ENCODE results near the gene WDR72. TPM values are rescaled to one million over a fixed set of nuclear protein-coding genes. Genes with fewer than 3 reads are reported as not detected.

The WDR72 gene
- total and polyA plus RNA-seq, 4 donors = 6.1 to 55.4 (median 17.0) TPM

DNA sequence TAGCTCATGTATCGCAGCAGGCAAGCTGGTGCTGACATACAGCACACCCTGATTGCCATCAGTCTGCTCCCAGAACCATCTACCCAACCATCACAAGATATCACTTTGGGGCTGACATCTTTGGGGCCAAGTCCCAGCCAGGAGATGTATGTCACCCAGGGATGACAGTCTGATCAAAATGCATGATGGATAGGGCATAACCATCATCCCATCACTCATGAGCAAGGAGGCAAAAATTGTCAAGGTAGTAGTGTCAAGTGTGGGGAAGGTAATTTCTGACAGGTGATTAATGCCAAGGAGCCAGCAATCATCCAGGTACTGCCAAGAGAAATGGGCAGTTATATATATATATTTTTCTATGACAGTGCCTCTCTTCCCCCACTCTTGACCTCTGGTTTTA is 277.4 kb downstream of the WDR72 start:
- no peaks in the 10 kb centered on the region for H3K4me1 ChIP-seq (ENCODE audit: control insufficient read depth in 4 of 4, insufficient read depth in 4 of 4, low read length in 3 of 4)
- TF ChIP-seq RAD21 (IDR thresholded peaks at IDR 0.05) (no peak), GABPA (IDR thresholded peaks at IDR 0.05 in 1 of 2, conservative IDR thresholded peaks at IDR 0.05 in 1 of 2) (no peak), TAF1 (conservative IDR thresholded peaks at IDR 0.05) (no peak), EGR1 (IDR thresholded peaks at IDR 0.05; ENCODE audit: low read depth in 2 of 2) (no peak), NR2F2 (IDR thresholded peaks at IDR 0.05) (no peak), HNF4A (conservative IDR thresholded peaks at IDR 0.05) (no peak)
- TF ChIP-seq, protein P1, sequence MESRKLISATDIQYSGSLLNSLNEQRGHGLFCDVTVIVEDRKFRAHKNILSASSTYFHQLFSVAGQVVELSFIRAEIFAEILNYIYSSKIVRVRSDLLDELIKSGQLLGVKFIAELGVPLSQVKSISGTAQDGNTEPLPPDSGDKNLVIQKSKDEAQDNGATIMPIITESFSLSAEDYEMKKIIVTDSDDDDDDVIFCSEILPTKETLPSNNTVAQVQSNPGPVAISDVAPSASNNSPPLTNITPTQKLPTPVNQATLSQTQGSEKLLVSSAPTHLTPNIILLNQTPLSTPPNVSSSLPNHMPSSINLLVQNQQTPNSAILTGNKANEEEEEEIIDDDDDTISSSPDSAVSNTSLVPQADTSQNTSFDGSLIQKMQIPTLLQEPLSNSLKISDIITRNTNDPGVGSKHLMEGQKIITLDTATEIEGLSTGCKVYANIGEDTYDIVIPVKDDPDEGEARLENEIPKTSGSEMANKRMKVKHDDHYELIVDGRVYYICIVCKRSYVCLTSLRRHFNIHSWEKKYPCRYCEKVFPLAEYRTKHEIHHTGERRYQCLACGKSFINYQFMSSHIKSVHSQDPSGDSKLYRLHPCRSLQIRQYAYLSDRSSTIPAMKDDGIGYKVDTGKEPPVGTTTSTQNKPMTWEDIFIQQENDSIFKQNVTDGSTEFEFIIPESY (IDR thresholded peaks at IDR 0.05) = no peak
- TF ChIP-seq, protein P2, sequence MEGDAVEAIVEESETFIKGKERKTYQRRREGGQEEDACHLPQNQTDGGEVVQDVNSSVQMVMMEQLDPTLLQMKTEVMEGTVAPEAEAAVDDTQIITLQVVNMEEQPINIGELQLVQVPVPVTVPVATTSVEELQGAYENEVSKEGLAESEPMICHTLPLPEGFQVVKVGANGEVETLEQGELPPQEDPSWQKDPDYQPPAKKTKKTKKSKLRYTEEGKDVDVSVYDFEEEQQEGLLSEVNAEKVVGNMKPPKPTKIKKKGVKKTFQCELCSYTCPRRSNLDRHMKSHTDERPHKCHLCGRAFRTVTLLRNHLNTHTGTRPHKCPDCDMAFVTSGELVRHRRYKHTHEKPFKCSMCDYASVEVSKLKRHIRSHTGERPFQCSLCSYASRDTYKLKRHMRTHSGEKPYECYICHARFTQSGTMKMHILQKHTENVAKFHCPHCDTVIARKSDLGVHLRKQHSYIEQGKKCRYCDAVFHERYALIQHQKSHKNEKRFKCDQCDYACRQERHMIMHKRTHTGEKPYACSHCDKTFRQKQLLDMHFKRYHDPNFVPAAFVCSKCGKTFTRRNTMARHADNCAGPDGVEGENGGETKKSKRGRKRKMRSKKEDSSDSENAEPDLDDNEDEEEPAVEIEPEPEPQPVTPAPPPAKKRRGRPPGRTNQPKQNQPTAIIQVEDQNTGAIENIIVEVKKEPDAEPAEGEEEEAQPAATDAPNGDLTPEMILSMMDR (IDR thresholded peaks at IDR 0.05; ENCODE audit: low read depth, low read length, missing input control) = no peak
- TF ChIP-seq, protein P3, sequence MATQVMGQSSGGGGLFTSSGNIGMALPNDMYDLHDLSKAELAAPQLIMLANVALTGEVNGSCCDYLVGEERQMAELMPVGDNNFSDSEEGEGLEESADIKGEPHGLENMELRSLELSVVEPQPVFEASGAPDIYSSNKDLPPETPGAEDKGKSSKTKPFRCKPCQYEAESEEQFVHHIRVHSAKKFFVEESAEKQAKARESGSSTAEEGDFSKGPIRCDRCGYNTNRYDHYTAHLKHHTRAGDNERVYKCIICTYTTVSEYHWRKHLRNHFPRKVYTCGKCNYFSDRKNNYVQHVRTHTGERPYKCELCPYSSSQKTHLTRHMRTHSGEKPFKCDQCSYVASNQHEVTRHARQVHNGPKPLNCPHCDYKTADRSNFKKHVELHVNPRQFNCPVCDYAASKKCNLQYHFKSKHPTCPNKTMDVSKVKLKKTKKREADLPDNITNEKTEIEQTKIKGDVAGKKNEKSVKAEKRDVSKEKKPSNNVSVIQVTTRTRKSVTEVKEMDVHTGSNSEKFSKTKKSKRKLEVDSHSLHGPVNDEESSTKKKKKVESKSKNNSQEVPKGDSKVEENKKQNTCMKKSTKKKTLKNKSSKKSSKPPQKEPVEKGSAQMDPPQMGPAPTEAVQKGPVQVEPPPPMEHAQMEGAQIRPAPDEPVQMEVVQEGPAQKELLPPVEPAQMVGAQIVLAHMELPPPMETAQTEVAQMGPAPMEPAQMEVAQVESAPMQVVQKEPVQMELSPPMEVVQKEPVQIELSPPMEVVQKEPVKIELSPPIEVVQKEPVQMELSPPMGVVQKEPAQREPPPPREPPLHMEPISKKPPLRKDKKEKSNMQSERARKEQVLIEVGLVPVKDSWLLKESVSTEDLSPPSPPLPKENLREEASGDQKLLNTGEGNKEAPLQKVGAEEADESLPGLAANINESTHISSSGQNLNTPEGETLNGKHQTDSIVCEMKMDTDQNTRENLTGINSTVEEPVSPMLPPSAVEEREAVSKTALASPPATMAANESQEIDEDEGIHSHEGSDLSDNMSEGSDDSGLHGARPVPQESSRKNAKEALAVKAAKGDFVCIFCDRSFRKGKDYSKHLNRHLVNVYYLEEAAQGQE (IDR thresholded peaks at IDR 0.05) = no peak
- TF ChIP-seq, protein P4, sequence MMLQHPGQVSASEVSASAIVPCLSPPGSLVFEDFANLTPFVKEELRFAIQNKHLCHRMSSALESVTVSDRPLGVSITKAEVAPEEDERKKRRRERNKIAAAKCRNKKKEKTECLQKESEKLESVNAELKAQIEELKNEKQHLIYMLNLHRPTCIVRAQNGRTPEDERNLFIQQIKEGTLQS (IDR thresholded peaks at IDR 0.05) = no peak
- H3K9ac ChIP-seq (ENCODE audit: low read depth in 1 of 2, low read length in 2 of 2) = no peak overlapping the region
- no peak for DNase-seq (ENCODE audit: low spot score)
- 95% methylated on average over 1 of the region's 1 CpG for WGBS
- no peak overlapping the region for H3K27ac ChIP-seq (ENCODE audit: low read depth in 1 of 2, low read length in 2 of 2)
- no peaks in the 10 kb centered on the region for H3K9me3 ChIP-seq (ENCODE audit: control insufficient read depth in 4 of 4, low read length in 3 of 4)
- H3K27me3 ChIP-seq (ENCODE audit: control insufficient read depth in 4 of 4, insufficient read depth in 4 of 4, low read length in 3 of 4) = no peaks in the 10 kb centered on the region
- H3K36me3 ChIP-seq (ENCODE audit: control insufficient read depth in 4 of 4, insufficient read depth in 3 of 4, low read depth in 1 of 4, low read length in 3 of 4) = no peaks in the 10 kb centered on the region
- H3K4me3 ChIP-seq (ENCODE audit: low read depth in 1 of 3, low read length in 3 of 3) = no peak overlapping the region

DNA sequence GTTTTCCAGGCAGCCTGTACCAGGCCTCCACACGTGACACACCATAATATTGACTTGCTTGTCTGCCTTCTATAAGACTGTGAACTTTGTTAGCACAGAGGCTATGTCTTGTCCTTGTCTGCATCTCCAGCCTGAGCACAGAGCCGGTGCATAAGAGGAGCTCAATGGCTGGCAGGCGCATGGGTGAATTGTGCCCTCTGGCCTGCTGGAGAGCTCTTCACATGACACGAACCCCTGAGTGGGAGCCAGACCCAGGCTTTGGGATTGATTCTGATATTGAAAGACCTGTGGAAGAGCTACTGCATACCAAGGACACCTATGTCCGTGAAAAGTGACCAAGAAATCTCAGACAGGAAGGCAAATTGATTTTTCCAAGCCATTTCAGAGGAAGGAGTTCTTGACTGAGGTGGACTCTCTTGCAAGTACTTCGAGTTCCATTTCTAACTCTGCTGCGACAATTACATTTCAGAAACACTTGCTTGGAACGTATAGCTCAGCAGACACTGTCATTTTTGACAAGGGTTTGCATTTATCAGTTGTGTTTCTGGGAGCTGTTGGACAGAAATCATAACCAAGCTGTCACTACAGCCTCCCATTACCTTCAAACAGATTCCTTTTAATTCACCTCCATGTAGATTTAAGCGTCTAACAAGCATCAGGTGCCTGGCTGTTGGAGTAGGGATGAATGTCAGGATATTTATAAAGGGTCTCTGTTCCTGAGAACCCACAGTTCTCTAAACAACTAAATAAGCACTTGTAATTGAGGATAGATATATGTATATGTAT is 281.3 kb downstream of the WDR72 start:
- H3K36me3 ChIP-seq (ENCODE audit: control insufficient read depth in 4 of 4, insufficient read depth in 3 of 4, low read depth in 1 of 4, low read length in 3 of 4) = no peaks in the 10 kb centered on the region
- H3K4me1 ChIP-seq (ENCODE audit: control insufficient read depth in 4 of 4, insufficient read depth in 4 of 4, low read length in 3 of 4) = peaks cover 1 to 7% (median 5%) of the 10 kb centered on the region in 4 donors
- no peak overlapping the region for H3K4me3 ChIP-seq (ENCODE audit: low read depth in 1 of 3, low read length in 3 of 3)
- H3K9me3 ChIP-seq (ENCODE audit: control insufficient read depth in 4 of 4, low read length in 3 of 4) = no peaks in the 10 kb centered on the region
- H3K27me3 ChIP-seq (ENCODE audit: control insufficient read depth in 4 of 4, insufficient read depth in 4 of 4, low read length in 3 of 4) = no peaks in the 10 kb centered on the region
- no peak overlapping the region for H3K9ac ChIP-seq (ENCODE audit: low read depth in 1 of 2, low read length in 2 of 2)
- WGBS = 88% methylated on average over 9 of the region's 9 CpGs
- no peak overlapping the region for H3K27ac ChIP-seq (ENCODE audit: low read depth in 1 of 2, low read length in 2 of 2)
- DNase-seq (ENCODE audit: low spot score) = no peak
- TF ChIP-seq, protein P1 (IDR thresholded peaks at IDR 0.05) = no peak
- TF ChIP-seq, protein P4 (IDR thresholded peaks at IDR 0.05) = no peak
- TF ChIP-seq, protein P3 (IDR thresholded peaks at IDR 0.05) = no peak
- TF ChIP-seq YY1 (IDR thresholded peaks at IDR 0.05) (no peak), RAD21 (IDR thresholded peaks at IDR 0.05) (no peak), NR2F2 (IDR thresholded peaks at IDR 0.05) (no peak), FOXA2 (IDR thresholded peaks at IDR 0.05) (no peak), FOXA1 (IDR thresholded peaks at IDR 0.05) (no peak), GABPA (IDR thresholded peaks at IDR 0.05 in 1 of 2, conservative IDR thresholded peaks at IDR 0.05 in 1 of 2) (no peak), EGR1 (IDR thresholded peaks at IDR 0.05; ENCODE audit: low read depth in 2 of 2) (no peak)
- TF ChIP-seq, protein P5, sequence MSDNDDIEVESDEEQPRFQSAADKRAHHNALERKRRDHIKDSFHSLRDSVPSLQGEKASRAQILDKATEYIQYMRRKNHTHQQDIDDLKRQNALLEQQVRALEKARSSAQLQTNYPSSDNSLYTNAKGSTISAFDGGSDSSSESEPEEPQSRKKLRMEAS (IDR thresholded peaks at IDR 0.05) = no peak

All from liver (tissue), 9 donors.